Subcutaneous adipose tissue (tissue), 4 donors: ENCODE measurements around the gene LDHD. TPM values are rescaled to one million over a fixed set of nuclear protein-coding genes. Genes with fewer than 3 reads are reported as not detected.

Experiments
- total RNA-seq, 4 donors: library from RNA; depleted of rRNA; stranded (reverse); fragments of >200 nt; gene quantifications; one replicate each; pipeline ENCODE4 v1.1.0, GENCODE V29; 2016
- TF ChIP-seq, protein P1 (sequence below): fragments of 450-650 bp; IDR thresholded peaks from one replicate; pipeline ENCODE4 v1.5.1; 2016; ENCODE audit warnings: low read depth, mild to moderate bottlenecking, control low read depth, antibody characterized with exemption, moderate library complexity

Gene LDHD
- 100 to 1,000 TPM in 1 of 4 donors, 10 to 100 TPM in 2, 1 to 10 TPM in 1; 6.0 to 120 (median 17.1) TPM for total RNA-seq

DNA sequence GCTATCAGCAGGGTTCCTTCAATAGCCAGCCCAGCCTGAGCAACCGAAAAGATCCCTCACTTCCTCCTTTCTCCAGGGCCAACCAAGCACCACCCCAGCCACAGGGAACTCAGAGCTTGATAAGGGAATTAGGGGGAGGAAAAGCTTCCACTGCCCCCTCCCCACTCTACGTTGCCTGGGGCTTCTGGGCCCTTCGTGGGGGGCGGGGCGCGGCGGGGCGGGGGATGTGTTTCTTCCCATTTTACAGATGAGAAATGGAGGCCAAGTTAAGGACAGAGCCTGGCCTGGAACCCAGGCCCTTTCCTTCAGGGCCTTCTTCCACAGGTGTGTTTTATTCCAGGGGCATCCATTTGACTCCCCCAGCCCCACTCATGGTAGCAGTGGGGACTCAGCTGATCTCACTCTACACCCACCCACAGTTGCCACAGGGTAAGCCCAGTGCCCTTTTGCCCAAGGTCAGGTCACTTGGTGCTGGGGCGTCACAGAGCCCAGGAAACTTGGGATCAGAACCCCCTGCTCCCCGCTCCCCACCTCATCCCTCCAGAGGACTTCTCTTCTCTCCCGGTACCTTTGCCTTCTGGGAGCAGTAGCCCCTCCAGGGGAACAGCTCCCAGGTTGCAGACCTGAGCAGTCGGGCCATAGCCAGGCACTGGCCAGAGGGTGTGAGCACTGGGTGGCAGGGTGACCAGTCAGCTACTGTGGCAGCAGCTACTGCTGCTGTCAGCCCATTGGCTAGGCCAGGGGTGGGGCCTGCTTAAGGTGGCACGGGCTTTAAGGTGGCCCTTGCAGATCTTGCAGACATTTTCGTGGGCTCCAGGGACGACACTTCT lies at the start of gene LDHD:
TSS of gene LDHD (minus strand) at position 700 of the 830 bp plus-strand sequence. CDS start at position 640, 60 bp downstream.
- TF ChIP-seq, protein P1, sequence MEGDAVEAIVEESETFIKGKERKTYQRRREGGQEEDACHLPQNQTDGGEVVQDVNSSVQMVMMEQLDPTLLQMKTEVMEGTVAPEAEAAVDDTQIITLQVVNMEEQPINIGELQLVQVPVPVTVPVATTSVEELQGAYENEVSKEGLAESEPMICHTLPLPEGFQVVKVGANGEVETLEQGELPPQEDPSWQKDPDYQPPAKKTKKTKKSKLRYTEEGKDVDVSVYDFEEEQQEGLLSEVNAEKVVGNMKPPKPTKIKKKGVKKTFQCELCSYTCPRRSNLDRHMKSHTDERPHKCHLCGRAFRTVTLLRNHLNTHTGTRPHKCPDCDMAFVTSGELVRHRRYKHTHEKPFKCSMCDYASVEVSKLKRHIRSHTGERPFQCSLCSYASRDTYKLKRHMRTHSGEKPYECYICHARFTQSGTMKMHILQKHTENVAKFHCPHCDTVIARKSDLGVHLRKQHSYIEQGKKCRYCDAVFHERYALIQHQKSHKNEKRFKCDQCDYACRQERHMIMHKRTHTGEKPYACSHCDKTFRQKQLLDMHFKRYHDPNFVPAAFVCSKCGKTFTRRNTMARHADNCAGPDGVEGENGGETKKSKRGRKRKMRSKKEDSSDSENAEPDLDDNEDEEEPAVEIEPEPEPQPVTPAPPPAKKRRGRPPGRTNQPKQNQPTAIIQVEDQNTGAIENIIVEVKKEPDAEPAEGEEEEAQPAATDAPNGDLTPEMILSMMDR = no peak

DNA sequence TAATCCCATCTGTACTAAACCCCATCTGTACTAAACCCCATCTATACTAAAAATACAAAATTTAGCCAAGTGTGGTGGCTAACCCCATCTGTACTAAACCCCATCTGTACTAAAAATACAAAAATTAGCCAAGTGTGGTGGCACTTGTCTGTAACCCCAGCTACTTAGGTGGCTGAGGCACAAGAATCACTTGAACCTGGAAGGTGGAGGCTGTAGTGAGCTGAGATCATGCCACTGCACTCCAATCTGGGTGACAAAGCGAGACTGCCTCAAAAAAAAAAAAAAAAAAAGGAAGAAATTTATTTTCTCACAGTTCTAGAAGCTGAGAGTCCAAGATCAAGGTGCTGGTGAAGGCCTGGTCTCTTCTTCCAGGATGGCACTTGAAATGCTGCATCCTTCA lies 43.8 kb upstream of the LDHD start:
- TF ChIP-seq, protein P1 = no peak

DNA sequence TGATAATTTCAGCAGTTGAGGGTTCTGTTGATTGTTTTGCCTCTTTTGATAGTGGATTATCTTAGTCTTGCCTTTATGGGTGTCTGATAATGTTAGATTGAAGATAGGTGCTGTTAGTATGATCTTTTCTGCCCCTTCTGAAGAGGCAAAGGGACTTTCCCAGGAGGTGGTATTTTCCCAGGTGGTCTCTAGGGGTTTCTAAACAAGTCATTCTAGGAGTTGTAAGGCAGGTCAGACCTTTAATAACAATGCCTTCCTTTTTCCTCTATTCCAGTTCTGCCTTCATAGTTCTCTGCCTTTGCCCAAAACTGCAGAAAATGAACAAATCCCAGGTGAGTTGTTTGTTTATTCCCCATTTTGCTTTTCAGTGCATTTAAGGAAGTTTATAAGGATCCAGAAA lies 36.1 kb upstream of the LDHD start:
- TF ChIP-seq, protein P1 = no peak

DNA sequence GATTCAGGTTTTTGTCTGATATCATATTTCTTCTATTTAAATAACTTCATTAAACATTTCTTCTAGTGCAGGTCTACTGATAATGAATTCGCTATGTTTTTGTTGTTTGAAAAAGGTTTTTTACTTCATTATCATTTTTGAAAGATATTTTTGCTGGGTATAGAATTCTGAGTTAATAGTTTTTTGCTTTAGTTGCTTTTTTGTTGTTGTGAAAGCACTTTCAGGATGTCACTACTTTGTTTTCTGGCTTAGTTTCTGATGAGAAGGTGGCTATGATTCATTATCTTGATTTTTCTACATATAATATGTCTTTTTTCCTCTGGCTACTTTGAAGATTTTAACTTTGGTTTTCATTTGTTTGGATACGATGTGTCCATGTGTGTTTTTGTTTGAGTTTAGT lies 35.2 kb upstream of the LDHD start:
- TF ChIP-seq, protein P1 = no peak

DNA sequence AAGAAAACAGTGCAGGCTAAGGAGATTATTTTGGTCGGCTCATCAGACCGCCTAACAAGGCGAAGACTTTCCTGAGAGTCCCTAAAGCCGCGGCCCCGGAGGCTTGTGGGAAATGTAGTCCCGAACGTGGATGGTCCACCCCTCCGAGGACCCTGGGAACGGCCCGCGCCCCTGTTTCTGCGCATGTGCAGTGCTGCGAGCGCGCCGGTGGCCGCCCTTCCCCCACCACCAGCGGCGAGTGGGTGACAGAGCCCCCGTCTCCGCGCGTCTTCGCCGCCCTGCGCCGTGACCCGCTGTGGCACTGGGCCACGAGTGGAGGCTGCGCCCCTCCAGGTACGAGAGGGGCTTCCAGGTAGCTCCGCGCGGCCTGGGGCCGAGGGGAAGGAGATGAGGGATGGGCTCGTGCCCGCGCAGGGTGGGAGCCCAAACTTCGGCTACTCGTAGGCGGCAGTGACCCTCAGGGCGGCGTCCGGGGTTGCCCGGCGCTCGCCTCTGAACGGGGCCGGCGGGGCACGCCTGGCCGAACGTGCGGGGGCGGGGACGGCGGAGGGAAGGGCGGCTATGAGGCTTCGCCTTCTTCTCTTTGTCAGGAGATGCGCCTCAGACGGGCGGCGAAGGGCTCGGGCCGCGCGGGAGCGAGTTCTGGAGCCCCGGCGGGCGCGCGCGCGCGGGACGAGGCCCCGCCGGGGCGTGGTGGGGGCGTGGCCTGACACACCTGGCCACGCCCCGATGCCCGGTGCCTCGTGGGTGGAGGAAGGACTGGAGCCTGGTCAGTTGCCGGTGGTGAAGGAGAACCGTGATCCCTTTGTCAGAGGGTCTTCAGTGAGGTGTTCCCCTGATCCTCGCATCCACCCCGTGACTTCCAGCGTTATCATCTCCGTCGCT lies 32.0 kb upstream of the LDHD start, which contains the start of gene ZFP1:
TSS of gene ZFP1 (plus strand) at position 214 of the 885 bp plus-strand sequence. CDS start 4,428 bp downstream, outside the sequence.
- TF ChIP-seq, protein P1 = no peak

DNA sequence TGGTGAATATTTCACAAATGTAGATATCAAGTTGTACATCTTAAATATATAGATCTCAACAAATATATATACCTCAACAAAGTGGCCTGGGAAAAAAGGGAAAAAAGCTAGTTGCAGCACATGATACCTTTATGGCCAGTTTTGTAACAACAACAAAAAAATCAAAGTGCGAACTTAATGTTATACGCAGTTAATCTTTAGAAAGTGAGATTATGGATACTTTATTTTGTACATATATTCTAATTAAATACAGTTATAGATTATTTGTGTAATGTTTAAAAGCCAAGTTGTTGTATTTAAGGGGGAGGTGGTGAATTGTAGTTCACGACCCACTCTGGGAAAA lies 31.4 kb upstream of the LDHD start:
- TF ChIP-seq, protein P1 = no peak

DNA sequence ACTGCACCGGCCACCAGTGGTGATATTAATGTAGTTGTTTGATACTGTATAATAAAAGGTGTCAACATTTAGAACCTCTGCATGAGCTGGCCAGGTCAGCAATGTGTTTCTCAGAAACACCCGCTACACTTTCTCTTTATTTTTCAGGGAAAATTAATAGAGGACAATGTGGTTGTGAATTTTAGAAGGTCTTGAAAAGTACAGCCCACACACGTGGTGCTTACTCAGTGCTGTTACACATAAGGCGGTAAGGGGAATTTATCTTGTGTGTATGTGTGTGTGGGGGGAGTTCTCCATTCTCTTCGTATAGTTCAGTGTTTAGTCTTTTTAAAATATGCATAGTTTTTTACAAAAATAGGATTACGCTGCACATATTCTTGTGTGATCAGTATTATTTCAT lies 27.4 kb upstream of the LDHD start:
- TF ChIP-seq, protein P1 = no peak
